OCI-LY3 (cell line): ENCODE results near the gene CHTF18.

Experiments
- H2AFZ ChIP-seq: fragments of 200-600, 300-600 bp; shearing (Covaris generic); 2 replicates; pipeline ENCODE4 v1.6.0; 2014; ENCODE audit warnings: antibody characterized with exemption, low read depth, low read length
- H3K27ac ChIP-seq: fragments of 200-600, 300-600 bp; sonication (generic); 2 replicates; pipeline ENCODE4 v1.5.1; 2014; ENCODE audit warnings: mild to moderate bottlenecking, low read length, moderate library complexity, mixed read lengths
- H3K27me3 ChIP-seq: fragments of 200-600, 300-600 bp; sonication (generic); 2 replicates; pipeline ENCODE4 v1.6.1; 2014; ENCODE audit warnings: low read depth, low read length, mixed read lengths
- H3K36me3 ChIP-seq: fragments of 200-600, 300-600 bp; sonication (generic); replicated peaks from 2 replicates; pipeline ENCODE3; 2014; ENCODE audit warnings: low read depth, low read length, mixed read lengths
- H3K4me1 ChIP-seq: fragments of 300-600, 200-600 bp; sonication (generic); 2 replicates; pipeline ENCODE4 v1.6.1; 2014; ENCODE audit warnings: low read length, mixed read lengths
- H3K4me2 ChIP-seq: fragments of 200-600, 300-600 bp; sonication (generic); 2 replicates; pipeline ENCODE4 v1.6.1; 2014; ENCODE audit warnings: low read length, mixed read lengths
- H3K4me3 ChIP-seq: fragments of 300-600, 200-600 bp; sonication (generic); 2 replicates; pipeline ENCODE4 v1.5.1; 2014; ENCODE audit warnings: antibody characterized with exemption, mild to moderate bottlenecking, low read length, moderate library complexity
- H3K79me2 ChIP-seq: fragments of 300-600, 200-600 bp; shearing (Covaris generic); 2 replicates; pipeline ENCODE4 v1.6.1; 2014; ENCODE audit warnings: mild to moderate bottlenecking, low read length, mixed read lengths
- H3K9ac ChIP-seq: fragments of 300-600, 200-600 bp; shearing (Covaris generic); 2 replicates; pipeline ENCODE4 v1.6.0; 2014; ENCODE audit warnings: mild to moderate bottlenecking, low read length, moderate library complexity
- H3K9me3 ChIP-seq: fragments of 200-600, 300-600 bp; shearing (Covaris generic); 2 replicates; pipeline ENCODE4 v1.6.1; 2014; ENCODE audit warnings: low read length, mixed read lengths; ENCODE audit not compliant: insufficient read depth
- H4K20me1 ChIP-seq: fragments of 200-600, 300-600 bp; sonication (generic); 2 replicates; pipeline ENCODE4 v1.6.1; 2016; ENCODE audit warnings: low read length, mixed read lengths; ENCODE audit not compliant: insufficient read depth
- EZH2phosphoT487 ChIP-seq: fragments of 200-600 bp; shearing (Covaris generic); IDR thresholded peaks from 2 replicates; pipeline ENCODE4 v1.6.1; 2018; ENCODE audit warnings: antibody characterized with exemption, mixed run types, low read depth
- TF ChIP-seq, protein P1 (sequence below): fragments of 200-600, 300-600 bp; sonication (generic); IDR thresholded peaks from 2 replicates; pipeline ENCODE4 v1.5.1; 2014; ENCODE audit warnings: antibody characterized with exemption, low read length, low read depth

The CHTF18 gene

DNA sequence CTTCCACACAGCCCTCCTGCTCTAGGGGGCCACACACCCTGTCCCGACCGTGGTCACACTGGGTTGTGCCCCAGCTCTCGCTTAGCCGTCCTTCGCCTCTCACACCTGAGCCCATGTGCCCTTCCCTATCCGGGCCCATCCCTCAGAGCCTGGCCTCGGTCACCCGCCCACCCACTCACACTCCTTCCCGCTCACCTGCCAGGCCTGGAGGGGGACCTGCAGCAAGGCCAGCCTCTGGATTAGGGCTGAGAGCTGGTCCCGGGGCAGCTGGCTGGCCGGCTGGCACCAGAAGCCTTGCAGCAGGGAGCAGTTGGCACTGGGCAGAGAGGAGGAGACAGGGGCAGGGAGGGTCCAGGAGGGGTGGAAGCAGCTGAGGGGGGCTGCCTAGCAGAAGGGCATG lies 10.0 kb upstream of the CHTF18 start:
- TF ChIP-seq, protein P1, sequence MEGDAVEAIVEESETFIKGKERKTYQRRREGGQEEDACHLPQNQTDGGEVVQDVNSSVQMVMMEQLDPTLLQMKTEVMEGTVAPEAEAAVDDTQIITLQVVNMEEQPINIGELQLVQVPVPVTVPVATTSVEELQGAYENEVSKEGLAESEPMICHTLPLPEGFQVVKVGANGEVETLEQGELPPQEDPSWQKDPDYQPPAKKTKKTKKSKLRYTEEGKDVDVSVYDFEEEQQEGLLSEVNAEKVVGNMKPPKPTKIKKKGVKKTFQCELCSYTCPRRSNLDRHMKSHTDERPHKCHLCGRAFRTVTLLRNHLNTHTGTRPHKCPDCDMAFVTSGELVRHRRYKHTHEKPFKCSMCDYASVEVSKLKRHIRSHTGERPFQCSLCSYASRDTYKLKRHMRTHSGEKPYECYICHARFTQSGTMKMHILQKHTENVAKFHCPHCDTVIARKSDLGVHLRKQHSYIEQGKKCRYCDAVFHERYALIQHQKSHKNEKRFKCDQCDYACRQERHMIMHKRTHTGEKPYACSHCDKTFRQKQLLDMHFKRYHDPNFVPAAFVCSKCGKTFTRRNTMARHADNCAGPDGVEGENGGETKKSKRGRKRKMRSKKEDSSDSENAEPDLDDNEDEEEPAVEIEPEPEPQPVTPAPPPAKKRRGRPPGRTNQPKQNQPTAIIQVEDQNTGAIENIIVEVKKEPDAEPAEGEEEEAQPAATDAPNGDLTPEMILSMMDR, result no peak
- no peak for TF ChIP-seq EZH2phosphoT487
- Histone ChIP-seq H3K36me3 (no peaks in the 10 kb centered on the region), H3K9ac (no peak overlapping the region), H3K27me3 (peaks cover 20% of the 10 kb centered on the region), H3K4me3 (no peak overlapping the region), H3K27ac (no peak overlapping the region), H4K20me1 (no peaks in the 10 kb centered on the region), H3K4me2 (no peak overlapping the region), H3K4me1 (no peaks in the 10 kb centered on the region), H3K79me2 (no peaks in the 10 kb centered on the region), H3K9me3 (no peaks in the 10 kb centered on the region), H2AFZ (no peak overlapping the region)

DNA sequence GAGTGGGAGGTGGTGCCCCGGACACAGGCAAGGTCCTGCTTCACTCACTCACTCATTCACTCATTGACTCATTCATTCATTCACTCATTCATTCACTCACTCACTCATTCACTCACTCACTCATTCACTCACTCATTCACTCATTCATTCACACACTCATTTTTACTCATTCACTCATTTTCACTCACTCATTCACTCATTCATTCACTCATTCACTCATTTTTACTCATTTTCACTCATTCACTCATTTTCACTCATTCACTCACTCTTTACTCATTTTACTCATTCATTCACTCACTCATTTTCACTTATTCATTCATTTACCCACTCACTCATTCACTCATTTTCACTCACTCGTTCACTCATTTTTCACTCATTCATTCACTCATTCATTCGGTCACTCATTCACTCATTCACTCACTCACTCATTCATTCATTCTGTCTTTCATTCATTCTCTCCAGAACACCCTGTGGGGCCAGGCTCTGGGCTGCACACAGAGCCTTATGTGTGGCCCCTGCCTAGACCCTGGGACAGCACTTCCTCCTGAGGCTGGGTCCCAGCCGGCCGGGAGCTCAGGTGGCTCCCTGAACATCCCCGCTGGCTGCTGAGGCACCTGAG lies 9.4 kb upstream of the CHTF18 start:
- Histone ChIP-seq H3K36me3 (no peaks in the 10 kb centered on the region), H3K9me3 (no peaks in the 10 kb centered on the region), H3K79me2 (no peaks in the 10 kb centered on the region), H3K27ac (no peak overlapping the region), H3K4me1 (no peaks in the 10 kb centered on the region), H3K4me2 (no peak overlapping the region), H3K4me3 (no peak overlapping the region), H2AFZ (no peak overlapping the region), H4K20me1 (no peaks in the 10 kb centered on the region), H3K9ac (no peak overlapping the region), H3K27me3 (peaks cover 20% of the 10 kb centered on the region)
- TF ChIP-seq EZH2phosphoT487, result no peak
- TF ChIP-seq, protein P1, result no peak

DNA sequence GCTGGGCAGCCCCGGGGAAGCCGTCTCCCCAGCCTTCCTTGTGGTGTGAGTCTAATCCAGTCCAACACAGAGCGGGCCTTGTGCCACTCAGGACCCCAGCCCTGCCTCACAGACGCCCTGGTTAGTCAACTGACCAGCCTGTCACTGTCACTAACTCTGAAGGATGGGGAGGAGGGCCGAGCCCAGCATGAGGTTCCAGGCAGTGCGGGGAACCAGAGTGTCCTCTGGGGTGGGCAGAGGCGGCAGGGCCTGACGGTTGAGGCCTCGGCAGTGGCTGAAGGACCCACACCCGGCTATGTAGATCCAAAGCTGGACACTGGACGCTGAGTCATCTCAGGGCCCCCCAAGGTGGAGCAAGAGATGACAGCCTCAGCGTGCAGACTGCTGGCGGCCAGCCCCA lies 8.9 kb upstream of the CHTF18 start:
- no peaks in the 10 kb centered on the region for H3K36me3 ChIP-seq
- H3K9me3 ChIP-seq, result no peaks in the 10 kb centered on the region
- no peaks in the 10 kb centered on the region for H3K4me1 ChIP-seq
- H3K79me2 ChIP-seq, result no peaks in the 10 kb centered on the region
- no peaks in the 10 kb centered on the region for H4K20me1 ChIP-seq
- H2AFZ ChIP-seq, result no peak overlapping the region
- TF ChIP-seq, protein P1, result no peak
- TF ChIP-seq EZH2phosphoT487, result no peak
- H3K4me2 ChIP-seq, result no peak overlapping the region
- H3K9ac ChIP-seq, result no peak overlapping the region
- peaks cover 20% of the 10 kb centered on the region for H3K27me3 ChIP-seq
- H3K27ac ChIP-seq, result no peak overlapping the region
- H3K4me3 ChIP-seq, result no peak overlapping the region

DNA sequence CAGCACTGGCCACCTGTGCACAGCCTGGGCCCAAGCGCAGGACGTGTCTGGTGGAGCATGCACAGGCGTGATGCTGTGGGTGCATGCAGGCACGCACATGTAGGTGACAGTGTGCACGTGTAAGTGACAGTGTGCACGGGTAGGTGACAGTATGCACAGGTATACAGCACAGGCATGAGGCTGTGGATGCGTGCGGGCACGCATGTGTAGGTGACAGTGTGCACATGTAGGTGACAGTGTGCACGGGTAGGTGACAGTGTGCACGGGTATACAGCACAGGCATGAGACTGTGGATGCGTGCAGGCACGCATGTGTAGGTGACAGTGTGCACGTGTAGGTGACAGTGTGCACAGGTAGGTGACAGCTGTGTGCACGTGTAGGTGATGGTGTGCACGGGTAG lies 8.1 kb upstream of the CHTF18 start:
- no peak overlapping the region for H3K27ac ChIP-seq
- no peak overlapping the region for H3K4me2 ChIP-seq
- peaks cover 20% of the 10 kb centered on the region for H3K27me3 ChIP-seq
- no peak overlapping the region for H3K9ac ChIP-seq
- H3K4me3 ChIP-seq, result no peak overlapping the region
- TF ChIP-seq, protein P1, result no peak
- no peak for TF ChIP-seq EZH2phosphoT487
- no peaks in the 10 kb centered on the region for H3K36me3 ChIP-seq
- H4K20me1 ChIP-seq, result no peaks in the 10 kb centered on the region
- H2AFZ ChIP-seq, result no peak overlapping the region
- no peaks in the 10 kb centered on the region for H3K9me3 ChIP-seq
- H3K4me1 ChIP-seq, result no peaks in the 10 kb centered on the region
- H3K79me2 ChIP-seq, result no peaks in the 10 kb centered on the region
